NK-92 (cell line): ENCODE measurements around the gene TMEM179.
"Not testable (repeated sequence)": the region's sequence is repeated elsewhere in the genome, so short reads cannot be mapped to it uniquely, and the experiment has no call there.

ENCODE experiments used
- DNase-seq: peaks from one replicate; lab custom pipeline; 2025; ENCODE audit not compliant: unreplicated experiment; lab: John Stamatoyannopoulos, UW

TMEM179 gene

DNA sequence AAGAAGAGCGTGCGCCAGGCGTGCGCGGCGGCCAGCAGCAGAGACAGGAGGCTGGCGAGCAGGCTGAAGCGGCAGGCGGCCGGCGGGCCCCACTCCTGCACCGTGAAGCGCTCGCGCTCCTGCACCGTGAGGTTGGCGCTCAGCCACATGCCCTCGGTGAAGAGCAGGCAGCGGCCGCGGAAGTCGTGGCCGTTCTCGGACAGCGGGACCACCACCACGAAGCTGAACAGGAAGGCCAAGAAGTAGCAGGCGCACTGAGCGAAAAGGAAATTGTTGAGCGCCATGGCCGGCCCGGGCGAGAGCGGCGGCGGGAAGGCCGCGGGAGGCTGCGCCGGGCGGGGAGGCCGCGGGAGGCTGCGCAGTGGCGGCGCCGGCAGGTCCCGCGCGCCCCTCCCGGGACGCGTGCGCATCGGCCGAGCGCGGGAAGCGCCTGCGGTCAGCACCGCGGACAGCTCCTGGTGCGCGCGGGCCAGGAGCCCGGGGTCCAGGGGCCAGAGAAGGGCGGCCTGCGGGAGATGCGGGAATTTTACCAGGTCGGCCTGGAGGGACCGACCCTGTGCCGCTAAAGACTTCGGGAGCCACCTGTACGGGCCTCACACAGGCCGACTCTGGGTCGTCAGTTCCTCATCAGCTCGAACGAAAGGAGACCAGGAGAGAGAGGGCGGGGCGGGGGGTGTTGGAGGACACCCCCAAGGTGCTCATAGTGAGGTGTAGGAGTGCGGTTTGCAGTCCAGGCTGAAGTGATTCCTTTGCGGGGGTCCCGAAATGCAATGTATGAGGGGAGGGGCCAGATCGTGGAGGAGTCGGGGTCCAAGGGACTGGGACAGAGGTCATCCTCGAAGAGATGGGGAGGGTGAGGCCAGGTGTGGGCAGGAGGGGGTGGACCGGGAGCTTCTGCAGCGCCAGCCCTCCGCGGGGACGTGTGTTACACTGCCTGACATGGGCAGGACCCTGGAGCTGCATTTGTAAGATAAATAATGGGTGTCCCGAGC is at the start of gene TMEM179:
Gene TMEM179 (minus strand): TSS at position 315 of the 992 bp plus-strand sequence. CDS start 31 bp downstream, at position 284.
- DNase-seq: no peak

DNA sequence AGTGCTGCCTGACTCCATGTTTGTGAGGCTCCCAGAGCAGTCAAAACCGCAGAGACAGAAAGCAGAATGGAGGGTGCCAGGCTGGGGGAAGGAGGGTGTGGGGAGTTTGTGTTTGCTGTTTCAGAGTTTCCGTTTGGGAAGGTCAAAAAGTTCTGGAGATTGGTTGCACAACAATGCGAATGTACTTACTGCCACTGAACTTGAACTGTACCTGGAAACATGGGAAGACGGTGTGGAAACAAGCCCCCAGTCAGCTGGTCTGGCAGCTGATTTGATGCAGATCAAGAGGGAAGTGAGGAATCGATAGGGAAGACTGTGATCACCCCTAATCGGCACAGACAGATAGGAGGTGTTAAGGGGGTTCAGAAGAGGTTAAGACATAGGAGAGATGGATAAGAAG is 49.5 kb upstream of the TMEM179 start:
- no peak for DNase-seq

DNA sequence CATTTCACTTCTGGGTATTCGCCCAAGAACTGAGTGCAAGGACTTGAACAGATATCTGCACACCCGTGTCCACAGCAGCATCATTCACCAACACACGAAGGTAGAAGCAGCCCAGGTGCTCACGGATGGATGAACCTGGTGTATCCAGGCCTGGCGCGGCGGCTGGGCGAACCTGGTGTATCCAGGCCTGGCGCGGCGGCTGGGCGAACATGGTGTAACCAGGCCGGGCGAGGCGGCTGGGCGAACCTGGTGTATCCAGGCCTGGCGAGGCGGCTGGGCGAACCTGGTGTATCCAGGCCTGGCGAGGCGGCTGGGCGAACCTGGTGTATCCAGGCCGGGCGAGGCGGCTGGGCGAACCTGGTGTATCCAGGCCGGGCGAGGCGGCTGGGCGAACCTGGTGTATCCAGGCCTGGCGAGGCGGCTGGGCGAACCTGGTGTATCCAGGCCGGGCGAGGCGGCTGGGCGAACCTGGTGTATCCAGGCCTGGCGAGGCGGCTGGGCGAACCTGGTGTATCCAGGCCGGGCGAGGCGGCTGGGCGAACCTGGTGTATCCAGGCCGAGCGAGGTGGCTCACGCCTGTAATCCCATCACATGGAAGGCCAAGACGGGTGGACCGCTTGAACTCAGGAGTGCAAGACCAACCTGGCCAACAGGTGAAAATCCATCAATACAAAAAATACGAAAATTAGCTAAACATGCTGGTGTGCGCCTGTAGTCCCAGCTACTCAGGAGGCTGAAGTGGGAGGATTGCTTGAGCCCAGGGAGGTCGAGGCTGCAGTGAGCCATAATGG is 48.8 kb upstream of the TMEM179 start:
- DNase-seq: not testable (repeated sequence)

DNA sequence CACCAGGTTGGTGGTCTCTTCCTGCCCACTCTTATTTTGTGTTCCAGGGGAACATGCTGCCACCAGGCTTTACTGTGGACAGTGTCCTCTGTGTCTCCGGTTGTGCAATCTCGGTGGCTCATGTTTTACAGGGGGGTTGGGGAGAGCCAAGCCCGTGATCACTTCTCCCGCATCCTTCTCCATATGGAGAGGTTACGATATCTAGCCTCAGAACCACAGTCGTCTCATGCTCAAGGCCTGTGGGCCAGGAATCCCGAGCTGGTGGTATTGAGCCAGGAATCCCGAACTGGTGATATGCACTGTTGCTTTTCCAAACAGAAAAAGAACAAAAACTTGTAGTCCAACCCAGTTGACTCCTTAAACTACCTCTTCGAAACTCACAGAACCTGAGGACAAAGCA is 47.8 kb upstream of the TMEM179 start:
- no peak for DNase-seq

DNA sequence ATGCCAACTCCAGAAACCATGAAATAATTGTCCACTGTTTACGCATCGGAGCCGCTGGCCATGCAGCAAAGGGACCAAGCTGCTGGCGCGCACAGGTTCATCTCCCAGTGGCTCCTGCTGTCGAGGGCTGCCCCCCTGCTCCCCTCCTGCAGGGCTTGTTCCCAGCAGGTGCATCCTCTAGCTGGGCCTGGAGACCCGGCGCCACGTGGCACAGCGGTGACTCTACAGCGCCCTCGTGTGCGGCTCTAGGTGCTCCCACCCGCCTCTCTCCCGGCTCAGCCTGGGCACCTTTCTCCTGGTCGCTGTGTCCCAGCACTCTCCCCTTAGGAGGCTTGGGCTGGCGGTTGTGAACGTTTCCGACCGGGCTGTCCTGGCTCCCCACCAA is 47.3 kb upstream of the TMEM179 start:
- DNase-seq: no peak

DNA sequence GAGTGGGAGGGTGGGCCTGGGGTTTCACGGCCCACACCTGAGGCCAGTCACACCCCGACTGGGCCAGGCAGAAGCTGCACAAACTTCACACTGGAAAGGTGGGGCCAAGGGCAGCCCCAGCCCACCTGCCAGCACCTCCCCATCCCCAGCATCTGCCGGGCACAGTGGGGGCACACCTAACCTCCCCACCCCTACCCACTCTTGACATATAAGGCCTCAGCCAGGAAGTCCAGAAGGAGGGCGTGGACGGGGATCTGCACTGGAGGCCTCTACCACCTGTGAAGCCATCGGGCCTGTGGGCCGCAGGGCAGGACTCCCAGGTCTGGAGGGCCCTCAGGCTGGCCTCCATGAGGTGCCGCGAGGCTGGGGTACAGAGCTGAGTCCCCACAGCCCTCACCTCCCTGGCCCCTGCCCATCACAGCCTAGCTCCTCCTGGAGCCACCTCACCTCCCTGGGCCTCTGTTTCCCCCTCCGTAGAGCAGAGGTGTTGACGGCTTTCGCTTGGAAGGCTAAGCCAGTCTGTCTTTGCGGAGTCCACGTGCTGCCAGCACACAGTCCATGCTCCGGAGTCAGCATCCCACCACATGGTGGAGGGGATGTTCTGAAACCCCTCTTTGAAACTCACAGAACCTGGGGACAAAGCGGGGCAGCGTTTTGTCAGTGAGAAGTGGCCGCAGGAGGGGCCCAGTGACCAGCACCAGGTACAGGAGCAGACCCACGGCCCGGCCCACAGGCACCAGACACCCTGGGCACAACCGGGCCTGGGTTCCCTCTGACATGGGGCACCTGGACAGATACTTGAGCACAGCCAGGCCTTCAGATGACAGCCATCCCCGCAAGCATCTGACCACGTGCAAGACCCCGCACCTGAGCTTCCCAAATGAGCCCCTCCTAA is 46.7 kb upstream of the TMEM179 start:
- DNase-seq: no peak

DNA sequence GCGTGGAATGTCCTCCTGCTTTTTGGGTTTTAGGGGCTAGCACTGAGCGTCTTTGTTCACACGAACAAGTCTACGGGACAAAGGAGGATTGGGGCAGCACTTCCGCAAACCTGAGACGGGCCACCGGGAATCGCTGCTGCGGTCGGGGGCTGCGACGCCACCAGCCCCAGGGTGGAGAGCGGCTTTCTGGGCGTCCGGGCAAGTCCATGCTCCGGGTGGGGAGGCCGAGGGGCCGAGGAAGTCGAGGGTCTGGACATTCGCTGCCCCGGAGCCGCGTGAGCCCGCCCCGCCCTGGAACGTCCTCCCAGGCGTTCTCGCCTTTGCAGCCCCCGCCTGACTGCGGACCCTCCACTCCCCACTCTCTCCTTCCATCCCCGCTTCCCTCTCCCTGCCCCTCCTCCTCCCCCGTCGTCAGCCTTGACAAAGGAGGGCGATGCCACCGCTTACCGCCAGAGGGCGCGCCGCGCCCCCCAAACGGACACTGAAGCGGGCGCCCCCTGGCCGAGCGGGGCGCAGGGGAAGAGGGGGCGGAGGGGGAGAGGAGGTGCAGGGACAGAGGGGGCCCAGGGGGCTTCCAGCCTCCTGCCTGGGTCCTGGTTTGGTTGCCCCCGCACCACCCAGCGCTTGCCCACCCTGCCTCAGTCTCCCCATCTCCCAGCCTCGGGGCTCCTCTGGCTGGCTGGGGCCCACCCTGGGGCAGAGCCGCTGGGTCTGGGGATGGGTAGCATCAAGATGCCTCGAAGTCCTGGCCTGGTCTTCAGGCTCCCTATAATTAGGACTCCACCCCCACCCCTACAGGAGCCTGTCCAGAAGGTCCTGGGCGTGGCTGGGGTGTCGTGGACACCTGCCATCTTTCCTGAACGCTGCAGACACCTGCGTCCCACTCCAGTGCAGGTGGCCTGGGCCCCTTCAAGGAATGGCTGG is 45.7 kb upstream of the TMEM179 start:
- DNase-seq: no peak

DNA sequence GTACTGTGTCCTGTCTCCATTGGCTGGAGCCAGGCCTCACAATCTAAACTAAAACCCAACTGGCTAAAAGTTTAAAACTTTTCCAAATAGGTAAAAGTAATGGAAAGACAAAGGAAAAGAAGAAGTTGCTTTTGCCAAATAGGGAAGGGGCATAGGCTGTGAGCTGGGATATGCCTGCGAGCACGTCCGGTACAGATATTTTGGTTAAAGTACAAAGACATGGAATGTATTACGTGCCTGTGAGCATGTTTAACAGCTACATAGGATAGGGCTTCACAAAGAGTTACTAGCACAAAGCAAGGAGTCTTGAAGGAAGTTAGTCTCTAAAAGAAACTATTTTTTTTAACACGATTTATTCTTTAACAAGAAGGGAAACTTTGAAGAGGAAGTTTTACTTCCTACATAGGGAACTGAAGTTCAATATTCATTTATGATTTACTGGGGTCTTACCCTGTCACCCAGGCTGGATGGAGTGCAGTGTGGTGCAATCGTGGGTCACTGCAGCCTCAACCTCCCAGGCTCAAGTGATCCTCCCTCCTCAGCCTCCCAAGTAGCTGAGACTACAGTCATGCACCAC is 43.0 kb upstream of the TMEM179 start:
- DNase-seq: no peak

DNA sequence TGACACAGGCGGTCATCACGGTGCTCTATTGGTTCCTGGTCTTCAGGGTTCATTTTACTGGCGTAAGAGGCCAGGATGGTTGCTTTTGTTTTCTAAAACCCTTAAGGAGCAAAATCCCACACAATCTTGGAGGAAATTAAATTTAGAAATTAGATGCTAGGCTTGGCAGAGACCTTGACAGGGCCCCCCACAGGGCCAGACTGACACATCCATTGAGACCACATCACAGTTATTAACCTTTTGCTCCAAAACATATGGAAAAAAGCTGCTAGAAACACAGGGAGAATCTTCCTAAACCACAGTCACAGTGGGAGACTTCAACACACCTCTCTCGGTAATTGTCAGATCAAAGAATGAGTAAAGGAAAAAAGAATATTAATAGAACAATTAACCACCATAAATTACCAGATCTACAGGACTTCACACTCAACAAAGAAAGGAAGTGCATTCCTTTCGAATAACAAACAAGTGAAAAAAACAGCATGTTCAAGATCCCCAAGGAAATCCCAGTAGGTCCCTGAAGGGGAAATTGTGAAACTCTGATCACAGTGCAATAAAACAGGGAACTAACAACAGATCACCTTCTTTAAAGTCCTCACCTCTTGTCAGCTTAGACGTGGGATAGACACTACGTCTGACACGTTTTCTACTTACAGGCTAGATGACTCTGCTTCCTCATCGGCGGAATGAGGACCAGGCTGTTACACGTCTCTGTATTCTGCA is 40.2 kb upstream of the TMEM179 start:
- no peak for DNase-seq

DNA sequence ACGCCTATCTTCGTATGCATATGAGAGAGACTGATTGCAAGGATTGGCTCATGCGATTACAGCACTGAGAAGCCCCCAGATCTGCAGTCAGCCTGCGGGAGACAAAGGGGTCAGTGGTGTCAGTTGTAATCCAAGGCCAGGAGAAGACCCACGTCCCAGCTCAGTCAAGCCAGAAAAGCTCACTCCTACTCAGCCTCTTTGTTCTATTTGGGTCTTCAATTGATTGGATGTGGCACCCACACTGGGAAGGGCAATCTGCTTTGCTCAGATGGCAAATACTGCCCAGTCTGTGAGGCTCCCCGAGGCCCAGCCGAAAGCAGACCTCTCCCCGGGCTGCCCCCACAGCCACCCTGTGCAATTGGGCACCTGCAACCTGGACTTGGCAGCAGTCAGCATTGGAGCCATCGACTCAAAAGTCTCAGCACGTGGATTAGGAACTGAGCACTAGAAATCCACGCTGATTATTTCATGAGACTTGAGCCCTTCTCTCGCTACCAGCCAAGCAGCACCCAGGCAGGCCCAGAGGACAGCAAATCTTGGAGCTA is 39.6 kb upstream of the TMEM179 start:
- no peak for DNase-seq

DNA sequence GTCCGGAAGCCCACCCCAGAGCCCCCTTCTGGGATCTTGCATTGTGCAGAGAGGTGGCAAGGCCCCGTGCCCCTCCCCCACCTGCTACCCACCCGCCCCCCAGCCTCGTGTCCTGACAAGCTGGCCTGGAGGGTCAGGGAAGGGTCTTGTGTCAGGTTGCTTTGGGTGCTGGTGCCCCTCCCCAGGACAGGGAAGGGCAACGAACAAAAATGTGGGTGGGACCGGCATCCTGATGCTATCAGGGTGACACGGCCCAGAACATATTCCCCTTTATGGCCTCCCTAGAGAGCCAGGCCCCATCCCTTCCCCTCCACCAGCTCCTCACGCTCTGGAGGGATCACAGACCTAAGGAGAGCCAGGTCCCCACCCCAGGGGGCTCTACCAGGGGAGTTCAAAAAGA is 38.7 kb upstream of the TMEM179 start:
- no peak for DNase-seq

DNA sequence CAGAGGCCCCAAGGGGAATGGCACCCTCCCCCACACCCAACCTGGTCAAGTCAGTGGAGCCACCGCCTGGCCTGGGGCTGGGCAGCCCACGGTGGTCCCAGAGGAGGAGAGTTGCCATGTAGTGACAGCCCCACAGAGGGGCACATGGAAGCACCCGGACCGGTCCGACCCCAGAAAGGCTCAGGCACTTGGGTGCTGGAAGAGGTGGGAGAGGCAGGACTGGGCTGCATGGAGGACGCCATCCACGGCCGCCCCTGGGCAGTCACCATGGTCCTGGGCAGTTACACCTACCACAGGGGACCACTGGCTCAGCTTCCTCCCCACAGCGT is 37.9 kb upstream of the TMEM179 start:
- DNase-seq: no peak

DNA sequence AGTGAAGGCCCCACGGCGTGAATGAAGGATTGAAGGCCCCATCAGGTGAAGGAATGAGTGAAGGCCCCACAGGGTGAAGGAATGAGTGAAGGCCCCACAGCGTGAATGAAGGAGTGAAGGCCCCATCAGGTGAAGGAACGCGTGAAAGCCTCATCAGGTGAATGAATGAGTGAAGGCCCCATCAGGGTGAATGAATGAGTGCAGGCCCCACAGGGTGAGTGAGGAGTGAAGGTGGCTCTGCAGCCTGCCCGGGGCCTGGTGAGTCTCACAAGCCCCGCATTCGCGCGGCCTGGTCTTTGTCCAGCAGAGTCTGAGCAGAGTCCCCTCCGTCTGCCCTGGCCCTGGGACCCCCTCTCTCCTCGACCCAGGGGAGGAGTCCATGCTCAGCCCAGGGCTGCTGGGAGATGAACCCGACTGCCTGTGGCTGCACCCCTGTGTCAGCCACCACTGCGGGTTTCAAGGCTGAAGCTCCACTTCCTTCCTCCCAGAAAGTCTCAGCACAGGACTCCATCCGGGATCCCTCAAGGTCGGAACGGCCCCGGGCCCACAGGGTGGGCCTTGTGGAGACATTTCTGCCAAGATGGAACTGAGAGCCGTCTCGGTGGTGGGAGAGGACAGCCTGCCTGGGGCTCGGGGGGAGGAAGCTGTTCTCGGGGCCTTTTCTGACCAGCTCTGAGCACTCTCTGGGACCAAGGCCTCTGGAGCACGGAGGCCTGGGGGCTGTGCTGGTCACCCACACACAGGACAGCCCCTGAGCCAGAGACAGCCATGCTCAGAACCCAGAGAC is 37.4 kb upstream of the TMEM179 start:
- DNase-seq: no peak

DNA sequence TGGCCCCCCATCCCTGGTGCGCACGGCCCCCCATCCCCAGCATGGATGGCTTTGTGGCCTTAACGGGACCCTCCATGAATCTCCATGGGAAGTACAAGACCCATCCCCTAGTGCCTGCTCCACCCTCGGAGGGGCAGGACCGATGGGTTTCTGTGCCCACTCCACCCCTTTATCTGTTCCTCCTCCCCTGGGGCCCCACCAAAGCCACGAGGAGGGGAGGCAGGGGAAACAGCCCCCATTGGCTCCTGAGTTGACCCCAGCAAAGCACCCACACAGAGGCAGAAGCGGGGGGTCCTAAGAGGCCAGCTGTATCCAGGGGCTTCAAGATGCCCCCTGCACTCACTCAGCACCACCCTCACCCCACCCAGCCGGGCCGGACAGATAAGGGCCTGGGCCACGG is 36.1 kb upstream of the TMEM179 start:
- no peak for DNase-seq

DNA sequence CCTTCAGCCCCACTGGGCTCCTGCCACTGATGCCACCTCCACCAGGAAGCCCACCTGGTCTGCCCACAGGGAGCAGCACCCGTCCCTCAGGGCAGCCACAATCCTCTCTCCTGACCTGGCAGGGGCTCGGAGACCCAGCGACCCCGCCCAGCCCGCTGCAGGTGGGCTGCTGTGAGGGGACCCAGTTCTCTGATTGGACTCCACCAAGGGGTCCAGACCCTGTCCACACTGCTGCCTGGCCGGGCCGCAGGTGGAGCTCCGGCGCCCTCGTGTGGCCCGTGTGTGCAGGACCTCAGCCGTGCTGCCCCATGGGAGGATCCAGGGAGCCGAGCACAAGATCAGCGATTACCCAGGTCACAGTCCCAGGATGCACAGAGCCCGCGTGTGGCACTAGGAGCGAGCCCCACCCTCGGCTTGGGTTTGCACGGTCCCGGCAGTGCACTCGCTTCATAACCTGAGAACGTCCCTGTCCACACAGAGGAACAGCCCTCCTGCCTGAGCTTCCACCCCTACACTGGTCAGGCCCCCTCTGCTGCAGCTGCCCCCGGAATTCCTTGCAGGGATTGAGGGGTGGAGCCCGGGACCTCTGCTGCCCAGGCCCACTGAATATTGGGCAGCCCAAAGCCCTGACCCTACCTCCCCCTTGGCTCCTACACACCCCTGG is 35.4 kb upstream of the TMEM179 start:
- DNase-seq: no peak

DNA sequence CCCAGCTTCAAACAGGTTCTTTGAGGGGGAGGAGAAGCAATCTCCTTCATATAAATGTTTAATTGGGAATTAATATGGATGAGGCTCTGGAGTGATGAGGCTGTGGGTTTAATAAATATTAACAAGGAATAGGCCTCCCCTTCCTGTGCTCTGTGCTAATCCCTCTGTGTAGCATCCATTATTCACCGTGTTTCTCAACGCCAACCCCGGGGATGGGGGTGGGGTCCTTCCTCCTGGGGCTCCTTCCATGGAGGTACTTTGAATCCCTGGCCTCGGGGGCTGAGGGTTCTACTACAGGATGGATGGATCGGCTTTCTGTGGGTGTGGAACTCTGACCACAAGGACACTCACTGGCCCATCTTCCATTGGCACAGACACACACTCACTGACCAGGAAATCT is 34.9 kb upstream of the TMEM179 start:
- DNase-seq: no peak

DNA sequence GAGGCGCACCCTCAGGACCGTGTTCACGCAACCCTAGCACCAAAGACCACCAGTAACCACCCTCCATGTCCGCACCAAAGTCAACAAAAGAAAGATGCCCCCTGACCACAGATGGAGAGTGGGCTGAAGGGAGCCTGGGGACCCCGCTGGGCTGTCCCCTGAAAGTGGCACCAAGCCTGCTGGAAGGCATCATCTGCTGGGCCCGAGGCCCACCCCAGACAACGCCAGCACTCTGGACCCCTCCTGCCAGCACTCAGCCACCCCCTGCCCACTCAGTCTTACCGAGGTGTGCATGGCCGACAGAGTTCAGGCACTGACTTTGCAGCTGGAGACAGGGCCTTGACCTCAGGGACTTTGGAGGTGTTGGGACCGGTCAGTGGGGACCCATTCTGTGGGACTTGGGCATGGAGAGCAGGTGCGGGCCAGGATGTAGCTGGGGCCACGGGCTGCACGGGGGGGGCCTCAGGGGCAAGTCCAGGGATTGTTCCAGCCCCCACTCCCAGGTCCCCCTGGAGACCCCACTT is 34.4 kb upstream of the TMEM179 start:
- DNase-seq: no peak
